GM12872 (cell line): ENCODE data around the gene MARCHF3.

Experiments
- TF ChIP-seq, protein P1 (sequence below): IDR thresholded peaks from 3 replicates; pipeline ENCODE4 v1.5.1; 2011; ENCODE audit warnings: low read depth, mild to moderate bottlenecking, low read length, moderate library complexity; ENCODE audit not compliant: insufficient read depth

MARCHF3 gene

DNA sequence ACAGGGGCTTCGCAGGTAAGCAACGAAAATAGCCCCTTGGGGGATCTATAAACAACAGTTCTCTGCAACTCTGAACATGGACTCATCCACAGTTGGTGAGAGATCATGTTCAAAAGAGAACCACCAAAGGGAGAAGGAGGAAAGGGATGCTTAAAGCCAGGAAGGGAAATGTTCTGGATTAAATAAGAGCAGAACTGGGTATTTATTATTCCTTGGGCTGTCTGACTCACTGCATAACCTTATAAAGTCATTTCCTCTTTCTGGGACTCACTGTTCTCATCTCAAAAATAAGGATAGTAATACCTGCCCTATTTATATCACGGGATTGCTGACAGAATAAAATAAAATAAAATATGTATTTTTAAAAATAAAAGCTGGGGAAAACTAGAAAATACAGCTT, 11.2 kb upstream of the MARCHF3 start:
- TF ChIP-seq, protein P1, sequence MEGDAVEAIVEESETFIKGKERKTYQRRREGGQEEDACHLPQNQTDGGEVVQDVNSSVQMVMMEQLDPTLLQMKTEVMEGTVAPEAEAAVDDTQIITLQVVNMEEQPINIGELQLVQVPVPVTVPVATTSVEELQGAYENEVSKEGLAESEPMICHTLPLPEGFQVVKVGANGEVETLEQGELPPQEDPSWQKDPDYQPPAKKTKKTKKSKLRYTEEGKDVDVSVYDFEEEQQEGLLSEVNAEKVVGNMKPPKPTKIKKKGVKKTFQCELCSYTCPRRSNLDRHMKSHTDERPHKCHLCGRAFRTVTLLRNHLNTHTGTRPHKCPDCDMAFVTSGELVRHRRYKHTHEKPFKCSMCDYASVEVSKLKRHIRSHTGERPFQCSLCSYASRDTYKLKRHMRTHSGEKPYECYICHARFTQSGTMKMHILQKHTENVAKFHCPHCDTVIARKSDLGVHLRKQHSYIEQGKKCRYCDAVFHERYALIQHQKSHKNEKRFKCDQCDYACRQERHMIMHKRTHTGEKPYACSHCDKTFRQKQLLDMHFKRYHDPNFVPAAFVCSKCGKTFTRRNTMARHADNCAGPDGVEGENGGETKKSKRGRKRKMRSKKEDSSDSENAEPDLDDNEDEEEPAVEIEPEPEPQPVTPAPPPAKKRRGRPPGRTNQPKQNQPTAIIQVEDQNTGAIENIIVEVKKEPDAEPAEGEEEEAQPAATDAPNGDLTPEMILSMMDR = no peak

DNA sequence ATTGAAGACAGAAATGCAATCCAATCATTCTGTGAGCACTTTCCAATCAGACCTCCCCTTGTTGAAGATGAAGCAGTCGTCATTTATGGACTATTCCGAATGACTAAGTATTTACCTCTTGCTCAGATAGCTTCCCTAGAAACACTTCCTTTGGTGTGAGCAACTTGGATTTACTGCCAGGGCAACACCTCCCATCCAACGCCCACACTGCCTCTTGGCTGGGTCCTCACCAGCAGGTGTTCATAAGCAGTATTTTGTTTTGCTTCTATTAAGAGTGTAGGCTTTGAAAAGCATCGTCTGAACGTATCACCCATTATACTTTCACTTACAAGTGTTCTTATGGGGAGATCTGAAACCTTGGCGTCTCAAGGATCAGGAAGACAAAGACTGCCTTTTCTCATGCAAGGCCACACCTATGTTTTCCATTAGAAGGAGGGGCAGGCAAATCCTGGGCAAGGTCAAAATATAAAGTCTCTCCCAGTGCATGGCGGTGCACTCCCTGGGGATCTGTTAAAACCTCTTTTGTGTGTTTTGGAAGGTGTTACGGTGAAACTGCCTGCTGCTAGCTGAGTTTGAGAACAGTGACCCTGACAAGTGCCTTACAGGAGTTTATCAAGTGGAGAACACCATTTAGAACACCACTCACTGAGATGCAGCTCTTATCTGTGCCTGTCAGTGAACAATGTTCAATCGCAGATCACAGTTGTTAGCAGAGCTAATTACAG, 10.6 kb upstream of the MARCHF3 start:
- TF ChIP-seq, protein P1 = no peak

DNA sequence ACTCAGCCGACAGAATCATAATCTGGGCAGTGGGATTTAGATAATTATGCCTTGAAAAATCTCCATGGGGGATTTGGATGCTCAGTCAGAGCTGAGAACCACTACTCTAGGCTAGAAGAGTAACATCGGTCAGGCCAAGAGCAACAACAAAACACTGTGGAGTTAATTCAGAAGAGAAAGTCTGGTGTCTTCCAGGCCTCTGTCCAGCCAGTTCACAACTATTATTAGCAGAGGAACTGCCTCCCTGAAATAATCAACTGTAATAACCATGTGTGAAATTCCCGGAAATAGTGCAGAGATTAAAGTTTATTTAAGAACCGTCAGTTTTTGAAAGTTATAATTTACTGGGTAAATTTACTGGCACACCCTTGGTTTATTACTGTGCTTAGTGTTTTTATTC, 8.2 kb upstream of the MARCHF3 start:
- TF ChIP-seq, protein P1 = no peak

DNA sequence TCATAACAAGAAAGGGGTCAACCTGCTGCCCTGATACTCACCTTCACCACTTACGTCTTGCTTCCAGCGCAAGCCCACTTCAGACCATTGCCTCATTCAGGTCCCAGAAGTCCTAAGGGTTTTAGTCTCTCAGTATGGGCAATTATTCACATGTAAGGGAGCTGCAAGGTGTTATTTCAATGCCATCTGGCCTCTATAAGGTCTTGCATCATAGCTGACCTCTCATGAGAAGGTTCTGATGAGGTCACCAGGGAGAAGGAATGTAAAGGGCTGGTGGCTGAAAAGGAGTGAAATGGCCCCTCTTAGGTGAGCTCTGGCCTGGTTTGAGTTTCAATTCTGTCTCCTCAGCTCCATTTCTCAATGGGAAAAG, 1.5 kb upstream of the MARCHF3 start:
- TF ChIP-seq, protein P1 = no peak

DNA sequence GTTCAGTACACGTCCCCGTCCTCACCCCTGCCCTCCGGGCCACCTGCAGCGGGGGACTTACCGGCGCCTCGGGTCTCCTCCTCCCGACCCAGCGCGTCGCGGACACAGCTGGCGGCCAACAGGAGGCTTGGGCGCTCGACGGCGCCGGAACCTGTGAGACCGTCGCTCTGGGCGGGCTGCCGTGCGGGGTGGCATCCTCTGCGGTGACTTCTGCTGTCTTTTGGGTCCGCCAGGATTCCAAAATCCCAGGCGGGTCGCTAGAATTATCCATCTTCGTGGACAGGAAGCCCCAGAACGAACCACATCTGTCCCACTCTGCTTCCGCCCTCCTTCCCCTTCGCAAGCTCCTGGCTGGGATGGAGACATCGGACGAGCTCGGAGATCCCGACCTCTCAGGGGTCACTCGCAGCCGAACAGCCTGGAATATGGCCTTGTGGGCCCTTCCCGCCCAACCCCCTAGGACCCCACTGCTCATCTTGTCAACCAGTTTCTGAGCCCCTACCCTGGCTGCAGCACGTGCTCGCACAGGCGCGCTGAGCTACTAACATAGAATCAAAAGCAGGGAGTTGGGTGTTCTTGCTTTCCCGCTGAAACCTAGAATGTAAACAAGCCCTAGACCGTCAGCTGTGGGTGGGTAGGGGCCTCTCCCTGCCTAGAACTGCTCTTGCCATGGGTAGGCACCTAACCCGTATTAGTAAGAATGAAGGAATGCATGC, 947 bp upstream of the MARCHF3 start:
- TF ChIP-seq, protein P1 = no peak; the same call in 2 of the 3 replicates

DNA sequence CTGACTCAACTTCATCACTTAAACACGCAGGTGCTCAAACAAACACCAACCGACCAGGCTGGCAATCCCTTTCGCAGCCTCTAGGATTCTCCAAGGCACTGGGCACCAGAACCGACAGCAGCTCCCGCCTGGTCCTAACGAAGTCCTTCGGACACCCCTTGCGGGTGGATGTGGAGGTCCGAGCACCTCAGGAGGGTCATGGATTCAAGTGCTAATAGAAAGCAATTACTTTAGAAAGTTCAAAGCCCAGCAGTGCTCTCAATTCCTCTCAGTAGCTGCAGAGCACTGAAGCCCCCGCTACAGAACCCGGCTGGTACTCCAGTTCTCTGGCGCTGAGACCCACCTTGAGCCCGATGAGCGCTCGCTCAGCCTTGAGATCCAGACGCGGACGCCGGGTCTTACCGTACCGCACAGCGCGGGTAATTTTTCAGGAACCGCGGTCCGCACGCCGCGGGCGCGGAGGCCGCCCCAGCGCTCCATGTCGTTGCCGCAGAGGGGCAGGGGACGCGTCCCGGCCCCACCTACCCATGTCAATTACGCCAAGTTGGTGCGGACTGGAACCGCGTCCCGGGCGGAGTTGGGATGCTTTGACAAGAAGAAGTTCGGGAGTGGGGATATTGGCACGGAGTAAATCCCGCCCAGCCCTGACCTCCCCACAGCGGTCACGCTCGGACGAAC, 638 bp downstream of the MARCHF3 start:
- TF ChIP-seq, protein P1 = peak; percentile 66

DNA sequence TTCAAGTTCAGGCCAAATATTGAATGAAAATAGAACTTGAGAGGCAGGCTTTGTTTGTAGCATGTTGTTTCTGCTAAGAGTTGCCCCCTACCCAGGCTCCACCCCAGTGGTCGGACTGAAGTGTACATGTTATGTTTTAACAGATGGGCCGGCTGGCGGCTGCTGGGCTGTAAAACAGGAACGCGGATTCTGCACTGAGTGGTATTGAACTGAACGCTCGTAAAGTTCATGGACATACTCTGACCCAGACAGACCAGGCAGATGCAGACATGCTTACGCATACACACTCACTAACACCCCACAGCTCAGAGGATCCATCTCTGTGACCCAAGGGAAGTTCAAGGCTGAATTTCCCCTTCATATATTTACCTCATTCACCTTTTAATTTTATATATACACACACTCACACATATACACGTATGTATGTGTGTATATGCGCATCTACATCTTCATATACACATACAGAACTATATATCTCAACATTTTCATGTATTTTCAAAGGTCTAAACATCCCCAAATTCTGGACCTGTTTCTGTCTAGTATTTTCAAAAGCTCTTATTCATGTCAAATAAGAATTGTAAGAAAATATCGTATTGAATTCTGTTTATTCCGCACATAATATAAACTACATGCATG, 1.4 kb downstream of the MARCHF3 start:
- TF ChIP-seq, protein P1 = no peak
